ENCODE results near the gene ANKS1B.

DNA sequence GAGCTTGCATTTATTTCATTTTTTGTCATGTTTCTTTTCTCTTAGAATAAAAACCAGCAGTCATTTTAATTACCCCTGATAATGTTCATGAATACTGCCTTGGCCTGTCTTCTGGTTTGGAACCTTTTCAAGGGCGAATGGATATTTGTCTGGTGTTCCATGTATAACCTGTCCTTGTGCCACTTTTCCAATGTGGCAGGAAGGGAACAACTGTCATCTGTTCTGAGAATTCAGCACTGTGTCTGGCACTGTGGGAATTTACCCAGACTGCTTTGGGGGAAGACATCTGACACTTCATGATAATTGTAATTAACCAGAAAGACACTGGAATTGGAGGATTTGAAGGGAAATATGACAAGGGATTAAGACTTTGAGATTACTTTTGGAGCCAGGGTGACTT lies 986.8 kb downstream of the ANKS1B start:
- TF ChIP-seq, protein P1, sequence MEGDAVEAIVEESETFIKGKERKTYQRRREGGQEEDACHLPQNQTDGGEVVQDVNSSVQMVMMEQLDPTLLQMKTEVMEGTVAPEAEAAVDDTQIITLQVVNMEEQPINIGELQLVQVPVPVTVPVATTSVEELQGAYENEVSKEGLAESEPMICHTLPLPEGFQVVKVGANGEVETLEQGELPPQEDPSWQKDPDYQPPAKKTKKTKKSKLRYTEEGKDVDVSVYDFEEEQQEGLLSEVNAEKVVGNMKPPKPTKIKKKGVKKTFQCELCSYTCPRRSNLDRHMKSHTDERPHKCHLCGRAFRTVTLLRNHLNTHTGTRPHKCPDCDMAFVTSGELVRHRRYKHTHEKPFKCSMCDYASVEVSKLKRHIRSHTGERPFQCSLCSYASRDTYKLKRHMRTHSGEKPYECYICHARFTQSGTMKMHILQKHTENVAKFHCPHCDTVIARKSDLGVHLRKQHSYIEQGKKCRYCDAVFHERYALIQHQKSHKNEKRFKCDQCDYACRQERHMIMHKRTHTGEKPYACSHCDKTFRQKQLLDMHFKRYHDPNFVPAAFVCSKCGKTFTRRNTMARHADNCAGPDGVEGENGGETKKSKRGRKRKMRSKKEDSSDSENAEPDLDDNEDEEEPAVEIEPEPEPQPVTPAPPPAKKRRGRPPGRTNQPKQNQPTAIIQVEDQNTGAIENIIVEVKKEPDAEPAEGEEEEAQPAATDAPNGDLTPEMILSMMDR (IDR thresholded peaks at IDR 0.05), result no peak
- TF ChIP-seq POLR2A (IDR thresholded peaks at IDR 0.05), result no peak

All from thyroid gland (tissue), 4 donors.